ENCODE measurements around the gene PTPN13.

The PTPN13 gene

DNA sequence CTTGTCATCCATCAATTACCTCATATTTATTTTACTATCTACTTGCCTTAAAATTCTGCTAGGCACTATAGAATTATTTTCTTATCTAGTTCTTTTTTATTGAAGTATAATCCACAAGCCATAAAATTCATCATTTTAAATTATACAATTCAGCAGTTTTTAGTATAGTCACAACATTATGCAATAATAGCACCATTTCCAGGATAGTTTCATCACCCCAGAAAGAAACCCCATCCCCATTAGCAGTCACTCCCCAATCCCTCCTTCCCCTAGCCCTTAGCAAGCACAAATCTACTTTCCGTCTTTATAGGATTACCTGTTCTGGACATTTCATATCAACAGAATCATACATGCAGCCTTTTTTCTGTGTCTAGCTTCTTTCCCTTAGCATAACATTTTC lies 239.5 kb downstream of the PTPN13 start:
- POLR2A ChIA-PET = interaction anchor here (0.6 kb wide), 1 partner anchor 34 kb away, joined by 5 read pairs; no protein-coding TSS in a partner anchor
- H3K4me1 ChIP-seq (ENCODE audit: control insufficient read depth, insufficient read depth, low read length) = no peaks in the 10 kb centered on the region; the same call in 1 of the 2 replicates
- TF ChIP-seq ZNF133 (tag by site-specific recombination; IDR thresholded peaks at IDR 0.05) (no peak), ZNF837 (tag by site-specific recombination; IDR thresholded peaks at IDR 0.05) (no peak), KLF16 (tag by site-specific recombination; IDR thresholded peaks at IDR 0.05) (0 out of 2 replicates have a peak, but pooled peaks have one; percentile 16), MZF1 (tag by site-specific recombination; IDR thresholded peaks at IDR 0.05; ENCODE audit: borderline replicate concordance) (peak; percentile 82), ZNF561 (tag by site-specific recombination; IDR thresholded peaks at IDR 0.05; ENCODE audit: borderline replicate concordance) (no peak)
- TF ChIP-seq, protein P1, sequence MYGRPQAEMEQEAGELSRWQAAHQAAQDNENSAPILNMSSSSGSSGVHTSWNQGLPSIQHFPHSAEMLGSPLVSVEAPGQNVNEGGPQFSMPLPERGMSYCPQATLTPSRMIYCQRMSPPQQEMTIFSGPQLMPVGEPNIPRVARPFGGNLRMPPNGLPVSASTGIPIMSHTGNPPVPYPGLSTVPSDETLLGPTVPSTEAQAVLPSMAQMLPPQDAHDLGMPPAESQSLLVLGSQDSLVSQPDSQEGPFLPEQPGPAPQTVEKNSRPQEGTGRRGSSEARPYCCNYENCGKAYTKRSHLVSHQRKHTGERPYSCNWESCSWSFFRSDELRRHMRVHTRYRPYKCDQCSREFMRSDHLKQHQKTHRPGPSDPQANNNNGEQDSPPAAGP (tag by site-specific recombination; IDR thresholded peaks at IDR 0.05) = no peak
- no peaks in the 10 kb centered on the region for H3K9me3 ChIP-seq (ENCODE audit: control insufficient read depth, insufficient read depth, low read depth, low read length)
- H3K27ac ChIP-seq (ENCODE audit: extremely low read depth, low read depth, low read length) = no peak overlapping the region
- CTCF ChIA-PET = no interaction called here
- no peaks in the 10 kb centered on the region for H3K36me3 ChIP-seq (ENCODE audit: control insufficient read depth in 2 of 2, insufficient read depth in 1 of 2, low read length in 2 of 2)
- no peak overlapping the region for H3K4me3 ChIP-seq (ENCODE audit: low read depth, low read length)

DNA sequence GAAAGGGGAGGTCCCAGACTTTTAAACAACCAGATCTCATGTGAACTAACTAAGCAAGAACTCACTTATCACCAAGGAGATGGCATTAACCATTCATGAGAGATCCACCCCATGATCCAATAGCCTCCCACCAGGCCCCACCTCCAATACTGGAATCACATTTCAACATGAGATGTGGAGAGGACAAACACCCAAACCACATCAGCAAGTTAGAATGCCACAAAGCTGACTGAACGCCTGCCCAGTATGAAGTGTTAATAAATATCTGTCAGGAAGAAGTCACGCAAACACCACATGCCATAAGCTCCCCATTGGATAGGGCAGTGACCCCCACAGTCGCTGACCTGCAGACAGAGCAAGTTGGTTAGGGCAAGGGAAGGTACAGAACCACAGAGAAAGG lies 240.8 kb downstream of the PTPN13 start:
- no peak for TF ChIP-seq ZNF777 (tag by site-specific recombination; IDR thresholded peaks at IDR 0.05; ENCODE audit: borderline replicate concordance)
- TF ChIP-seq HOXD13 (CRISPR knock-in tag; IDR thresholded peaks at IDR 0.05; ENCODE audit: borderline replicate concordance) = no peak
- no peak for TF ChIP-seq ZNF600 (tag by site-specific recombination; IDR thresholded peaks at IDR 0.05)
- no peak for TF ChIP-seq ZNF433 (tag by site-specific recombination; IDR thresholded peaks at IDR 0.05; ENCODE audit: low read depth)
- POLR2A ChIA-PET = no interaction called here
- no peak overlapping the region for H3K4me3 ChIP-seq (ENCODE audit: low read depth, low read length)
- H3K9me3 ChIP-seq (ENCODE audit: control insufficient read depth, insufficient read depth, low read depth, low read length) = no peaks in the 10 kb centered on the region
- H3K36me3 ChIP-seq (ENCODE audit: control insufficient read depth in 2 of 2, insufficient read depth in 1 of 2, low read length in 2 of 2) = no peaks in the 10 kb centered on the region
- CTCF ChIA-PET = no interaction called here
- H3K4me1 ChIP-seq (ENCODE audit: control insufficient read depth, insufficient read depth, low read length) = no peaks in the 10 kb centered on the region; the same call in 1 of the 2 replicates
- no peak overlapping the region for H3K27ac ChIP-seq (ENCODE audit: extremely low read depth, low read depth, low read length)

DNA sequence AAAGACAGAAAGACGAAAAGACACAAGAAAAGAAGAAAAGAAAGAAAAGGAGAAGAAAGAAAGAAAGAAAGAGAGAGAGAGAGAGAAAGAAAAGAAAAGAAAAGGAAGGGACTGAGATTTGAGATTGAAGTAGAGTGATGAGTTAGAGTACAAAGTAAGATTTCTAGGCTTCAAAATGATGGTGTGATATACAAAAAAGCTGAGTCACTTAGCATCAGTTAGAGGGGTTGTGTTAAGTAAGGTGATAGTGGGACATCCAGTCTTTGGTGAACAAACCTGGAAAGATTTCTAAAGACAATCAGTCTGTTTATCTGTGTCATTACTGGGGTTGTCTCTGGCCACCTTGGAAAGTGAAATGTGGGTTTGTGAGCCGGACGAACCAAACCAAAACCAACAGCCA lies 241.6 kb downstream of the PTPN13 start:
- Histone ChIP-seq H3K4me1 (ENCODE audit: control insufficient read depth, insufficient read depth, low read length) (no peaks in the 10 kb centered on the region; the same call in 1 of the 2 replicates), H3K4me3 (ENCODE audit: low read depth, low read length) (no peak overlapping the region), H3K36me3 (ENCODE audit: control insufficient read depth in 2 of 2, insufficient read depth in 1 of 2, low read length in 2 of 2) (no peaks in the 10 kb centered on the region), H3K27ac (ENCODE audit: extremely low read depth, low read depth, low read length) (no peak overlapping the region), H3K9me3 (ENCODE audit: control insufficient read depth, insufficient read depth, low read depth, low read length) (no peaks in the 10 kb centered on the region)
- TF ChIP-seq AEBP2 (tag by site-specific recombination; IDR thresholded peaks at IDR 0.05; ENCODE audit: borderline replicate concordance) (no peak), ZNF623 (tag by site-specific recombination; IDR thresholded peaks at IDR 0.05) (no peak), ZNF366 (tag by site-specific recombination; conservative IDR thresholded peaks at IDR 0.05) (0 out of 2 replicates have a peak, but pooled peaks have one; percentile 33)
- ChIA-PET POLR2A (interaction anchor here (0.5 kb wide), 1 partner anchor 49 kb away, joined by 3 read pairs; no protein-coding TSS in a partner anchor), CTCF (interaction anchor here (0.7 to 0.9 kb wide), 2 partner anchors 36 to 61 kb away, joined by 3 read pairs; no protein-coding TSS in a partner anchor)

DNA sequence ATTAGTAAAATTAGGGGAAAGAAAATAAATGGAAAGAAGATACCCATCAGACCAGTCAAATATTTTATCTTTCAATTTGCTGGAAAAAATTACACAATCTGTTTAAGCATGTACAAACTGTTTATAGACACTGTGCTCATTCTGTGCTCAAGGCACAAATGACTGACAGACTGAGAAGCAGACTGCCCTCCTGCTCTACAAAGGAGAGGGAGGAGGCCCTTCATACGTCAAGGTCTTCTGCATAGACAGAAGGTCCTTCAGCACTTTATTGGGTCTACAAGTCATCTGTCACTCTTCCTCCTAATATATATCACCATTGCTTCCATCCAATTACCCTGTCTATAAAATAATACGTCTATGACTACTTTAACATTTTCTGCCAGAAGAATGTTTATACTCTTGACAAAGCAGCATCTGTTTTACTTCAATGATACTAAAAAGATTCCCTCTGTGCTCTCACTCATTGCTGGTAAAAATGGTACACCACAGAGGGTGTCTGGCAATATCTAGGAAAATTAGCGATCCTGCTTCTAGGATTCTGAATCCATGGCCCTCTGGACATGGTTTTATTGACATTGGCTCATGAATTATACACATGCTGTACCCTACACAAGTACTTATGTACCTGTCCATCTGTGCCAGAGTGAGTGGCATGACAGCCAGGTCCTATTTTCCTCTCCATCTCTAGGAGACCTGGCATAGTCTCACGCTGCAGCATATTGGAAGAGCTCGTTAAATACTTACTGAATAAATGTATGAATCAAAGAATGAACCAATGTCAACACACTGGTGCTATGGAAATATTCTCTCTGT lies 243.8 kb downstream of the PTPN13 start:
- Histone ChIP-seq H3K27ac (ENCODE audit: extremely low read depth, low read depth, low read length) (no peak overlapping the region), H3K36me3 (ENCODE audit: control insufficient read depth in 2 of 2, insufficient read depth in 1 of 2, low read length in 2 of 2) (no peaks in the 10 kb centered on the region), H3K4me1 (ENCODE audit: control insufficient read depth, insufficient read depth, low read length) (no peaks in the 10 kb centered on the region), H3K4me3 (ENCODE audit: low read depth, low read length) (no peak overlapping the region), H3K9me3 (ENCODE audit: control insufficient read depth, insufficient read depth, low read depth, low read length) (no peaks in the 10 kb centered on the region)
- TF ChIP-seq ZNF19 (tag by site-specific recombination; IDR thresholded peaks at IDR 0.05; ENCODE audit: low read depth) = no peak
- TF ChIP-seq ZBTB21 (tag by site-specific recombination; IDR thresholded peaks at IDR 0.05) = no peak
- TF ChIP-seq, protein P2, sequence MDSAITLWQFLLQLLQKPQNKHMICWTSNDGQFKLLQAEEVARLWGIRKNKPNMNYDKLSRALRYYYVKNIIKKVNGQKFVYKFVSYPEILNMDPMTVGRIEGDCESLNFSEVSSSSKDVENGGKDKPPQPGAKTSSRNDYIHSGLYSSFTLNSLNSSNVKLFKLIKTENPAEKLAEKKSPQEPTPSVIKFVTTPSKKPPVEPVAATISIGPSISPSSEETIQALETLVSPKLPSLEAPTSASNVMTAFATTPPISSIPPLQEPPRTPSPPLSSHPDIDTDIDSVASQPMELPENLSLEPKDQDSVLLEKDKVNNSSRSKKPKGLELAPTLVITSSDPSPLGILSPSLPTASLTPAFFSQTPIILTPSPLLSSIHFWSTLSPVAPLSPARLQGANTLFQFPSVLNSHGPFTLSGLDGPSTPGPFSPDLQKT (IDR thresholded peaks at IDR 0.05; ENCODE audit: borderline replicate concordance, low read depth, low read length) = no peak
- ChIA-PET POLR2A (no interaction called here), CTCF (interaction anchor here (0.7 kb wide), 1 partner anchor 388 kb away, joined by 3 read pairs; no protein-coding TSS in a partner anchor)
